K562 (cell line): Measurements from ENCODE around the gene USP16. TPM values are rescaled to one million over a fixed set of nuclear protein-coding genes. Genes with fewer than 3 reads are reported as not detected.

Experiments used
- CBX1 ChIP-seq: sonication (generic); IDR thresholded peaks from 2 replicates; pipeline ENCODE4 v1.6.1; 2016; ENCODE audit warnings: antibody characterized with exemption, low read depth, mild to moderate bottlenecking
- CHCHD3 ChIP-seq: fragments of 250-450 bp; sonication (Bioruptor Pico); IDR thresholded peaks from 2 replicates; pipeline ENCODE4 v2.1.2; 2022; ENCODE audit warnings: mild to moderate bottlenecking
- CHD1 ChIP-seq: fragments of 200-600 bp; sonication (generic); IDR thresholded peaks from one replicate; pipeline ENCODE4 v1.6.1; 2012; ENCODE audit warnings: mild to moderate bottlenecking, moderate library complexity, low read length, inconsistent platforms
- EGR1 ChIP-seq: fragments of 450-650 bp; conservative IDR thresholded peaks from 2 replicates; pipeline ENCODE4 v1.6.1; 2017; ENCODE audit warnings: mild to moderate bottlenecking
- EP300 ChIP-seq: IDR thresholded peaks from 2 replicates; pipeline ENCODE4 v1.6.1; 2012; ENCODE audit warnings: low read length, improper control_type of control experiment
- FOSL1 ChIP-seq: fragments of 200-800 bp; sonication (Bioruptor generic); conservative IDR thresholded peaks from 2 replicates; pipeline ENCODE4 v1.6.1; 2016; ENCODE audit warnings: missing genetic modification characterization, missing compliant biosample characterization
- FOXO4 ChIP-seq: fragments of 450-650 bp; formaldehyde crosslinking; IDR thresholded peaks from 2 replicates; pipeline ENCODE4 v1.4.0; 2020; ENCODE audit warnings: mild to moderate bottlenecking, moderate library complexity
- FUS ChIP-seq: fragments of 200-400 bp; formaldehyde crosslinking; optimal IDR thresholded peaks from 2 replicates; pipeline ENCODE3; 2017; ENCODE audit warnings: low read depth, low read length
- HCFC1 ChIP-seq: IDR thresholded peaks from 2 replicates; pipeline ENCODE4 v1.6.1; 2012; ENCODE audit warnings: low read depth, low read length, improper control_type of control experiment
- HMGN3 ChIP-seq: IDR thresholded peaks from 2 replicates; pipeline ENCODE4 v1.6.1; 2011; ENCODE audit warnings: borderline replicate concordance, low read depth, mild to moderate bottlenecking, mixed read lengths, low read length; ENCODE audit not compliant: insufficient read length; ENCODE audit errors: extremely low read depth
- HNRNPL ChIP-seq: fragments of 200-400 bp; formaldehyde crosslinking; IDR thresholded peaks from 2 replicates; pipeline ENCODE4 v1.6.1; 2017; ENCODE audit warnings: low read depth, mild to moderate bottlenecking, low read length
- HNRNPLL ChIP-seq: fragments of 200-400 bp; formaldehyde crosslinking; IDR thresholded peaks from 2 replicates; pipeline ENCODE4 v1.6.1; 2017; ENCODE audit warnings: low read length, low read depth, mild to moderate bottlenecking; ENCODE audit not compliant: poor library complexity, severe bottlenecking
- HOMEZ ChIP-seq: fragments of 250-450 bp; sonication (Bioruptor Pico); IDR thresholded peaks from 2 replicates; pipeline ENCODE4 v1.4.0; 2020; ENCODE audit warnings: mild to moderate bottlenecking, moderate library complexity
- LEF1 ChIP-seq: fragments of 450-650 bp; IDR thresholded peaks from 2 replicates; pipeline ENCODE4 v1.6.1; 2016; ENCODE audit warnings: mild to moderate bottlenecking
- MAZ ChIP-seq, 2 experiments: fragments of 450-650 bp in 1 of 2; sonication (generic) in 1 of 2; formaldehyde crosslinking; IDR thresholded peaks in 1 of 2; conservative IDR thresholded peaks in 1 of 2; 2 replicates each; pipeline versions ENCODE4 v1.4.0 to v1.5.0; 2020; ENCODE audit warnings: mild to moderate bottlenecking in 1 of 2, missing genetic modification reagents in 1 of 2
- MTA1 ChIP-seq: fragments of 450-650 bp; IDR thresholded peaks from 2 replicates; pipeline ENCODE4 v1.6.1; 2017; ENCODE audit warnings: borderline replicate concordance
- NCOA2 ChIP-seq, 2 experiments: fragments of 450-650 bp; IDR thresholded peaks; 2 replicates each; pipeline ENCODE4 v1.6.1; 2018; ENCODE audit warnings: mild to moderate bottlenecking in 2 of 2, moderate library complexity in 1 of 2; ENCODE audit not compliant: partially characterized antibody in 2 of 2
- PURB ChIP-seq: sonication (generic); formaldehyde crosslinking; IDR thresholded peaks from 2 replicates; pipeline ENCODE4 v1.9.0; 2021; ENCODE audit warnings: low read depth, mild to moderate bottlenecking, missing genetic modification reagents
- RREB1 ChIP-seq: fragments of 250-450 bp; sonication (Bioruptor Pico); IDR thresholded peaks from 2 replicates; pipeline ENCODE4 v1.4.0; 2020
- SMARCB1 ChIP-seq: IDR thresholded peaks from 2 replicates; pipeline ENCODE4 v1.6.1; 2011; ENCODE audit warnings: improper control_type of control experiment, low read depth; ENCODE audit not compliant: insufficient read length
- TARDBP ChIP-seq: fragments of 450-650 bp; IDR thresholded peaks from 2 replicates; pipeline ENCODE4 v1.6.1; 2016
- ZNF778 ChIP-seq: fragments of 450-650 bp; formaldehyde crosslinking; IDR thresholded peaks from 2 replicates; pipeline ENCODE4 v1.4.0; 2020; ENCODE audit warnings: mild to moderate bottlenecking, moderate library complexity
- polyA plus RNA-seq, 8 experiments: library from polyadenylated mRNA; depleted of rRNA in 4 of 8; stranded (reverse) in 5 of 8; unstranded in 3 of 8; fragments of >200 nt; fragmentation: Nextera tagmentation in 2 of 8; fragmentation: Illumina TruSeq in 1 of 8; extraction: Ambion mirVana in 2 of 8; extraction: Trizol in 1 of 8; gene quantifications; 2 replicates each; pipeline versions ENCODE4 v1.2.1 to v1.2.3, GENCODE V29; 2011 to 2014; ENCODE audit warnings: inconsistent platforms in 1 of 8, missing spikeins in 1 of 8
- total RNA-seq, 7 experiments: library from RNA; depleted of rRNA in 6 of 7; stranded (reverse); fragments of >200 nt in 6 of 7; fragmentation: Illumina TruSeq in 2 of 7; extraction: Trizol in 2 of 7; gene quantifications; 2 replicates each; pipeline versions ENCODE4 v1.2.1 to v1.2.3, GENCODE V29; 2011 to 2021; ENCODE audit warnings: low replicate concordance in 1 of 7

USP16 gene
- total and polyA plus RNA-seq, 9 of the 15 experiments (the other 6 are each of a cell fraction or from before 2014, with no cell fraction given), result 38.4 to 90.9 (median 62.8) TPM

GRCh38 chr21:29025328-29025713 is 853 bp downstream of the USP16 start (continued):
- no peak for TF ChIP-seq HNRNPLL
- TF ChIP-seq EGR1, result no peak
- no peak for TF ChIP-seq HMGN3
- TF ChIP-seq EP300, result no peak
- no peak for TF ChIP-seq MTA1
- TF ChIP-seq FOSL1 (tag), result no peak
- TF ChIP-seq LEF1, result no peak
- no peak for TF ChIP-seq TARDBP
- peak; percentile 20 for TF ChIP-seq SMARCB1
- no peak for TF ChIP-seq FUS
- no peak for TF ChIP-seq MAZ (CRISPR knock-in tag; conservative IDR thresholded peaks at IDR 0.05 in 1 of 2, IDR thresholded peaks at IDR 0.05 in 1 of 2)
- no peak for TF ChIP-seq CHCHD3 (CRISPR knock-in tag)
- TF ChIP-seq CHD1, result peak; percentile 22
- TF ChIP-seq HNRNPL, result no peak
- no peak for TF ChIP-seq FOXO4 (CRISPR knock-in tag)
- TF ChIP-seq NCOA2 (IDR thresholded peaks at IDR 0.05; ENCODE audit: partially characterized antibody in 2 of 2), result no peak
- TF ChIP-seq CBX1, result no peak
- no peak for TF ChIP-seq HCFC1
- TF ChIP-seq ZNF778 (CRISPR knock-in tag), result no peak
- no peak for TF ChIP-seq RREB1 (CRISPR knock-in tag)
- no peak for TF ChIP-seq HOMEZ (CRISPR knock-in tag)
- TF ChIP-seq PURB, result no peak
